Liver (tissue), 3 donors: ENCODE results near the gene UBAP1L.

Experiments used
- JUND ChIP-seq, 2 donors: IDR thresholded peaks; 2 replicates each; pipeline ENCODE4 v1.6.1; 2016; ENCODE audit warnings: antibody characterized with exemption in 2 of 2
- TF ChIP-seq, protein P1 (sequence below): IDR thresholded peaks from 2 replicates; pipeline ENCODE4 v1.6.1; 2016; ENCODE audit warnings: antibody characterized with exemption
- TF ChIP-seq, protein P2 (sequence below): fragments of 150-350 bp; IDR thresholded peaks from 2 replicates; pipeline ENCODE4 v1.5.1; 2017; ENCODE audit warnings: improper control_type of control experiment, low read depth, low read length; ENCODE audit not compliant: missing input control
- TF ChIP-seq, protein P3 (sequence below): IDR thresholded peaks from 2 replicates; pipeline ENCODE4 v1.6.1; 2016; ENCODE audit warnings: antibody characterized with exemption
- donor health status: healthy.
- donor health status: healthy.

DNA sequence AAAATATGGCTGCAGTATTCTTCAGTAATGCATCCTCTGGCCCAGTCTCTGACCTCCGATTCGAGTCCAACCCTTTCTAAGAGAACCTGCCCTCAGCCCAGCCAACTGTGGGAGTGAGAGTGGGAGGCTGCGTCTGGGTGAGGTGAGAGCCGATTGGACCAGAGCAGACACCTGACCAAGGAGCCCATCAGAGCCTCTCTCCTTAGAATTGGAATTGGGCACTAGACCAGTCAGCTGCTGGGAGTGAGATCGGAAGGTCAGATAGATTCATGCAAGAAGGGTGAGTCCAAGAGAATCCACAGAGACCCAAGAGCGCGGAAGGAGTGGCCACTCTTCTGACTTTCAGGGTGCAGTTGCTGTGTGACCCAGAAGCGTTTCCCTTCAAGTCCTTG is 57.5 kb downstream of the UBAP1L start:
- TF ChIP-seq, protein P1, sequence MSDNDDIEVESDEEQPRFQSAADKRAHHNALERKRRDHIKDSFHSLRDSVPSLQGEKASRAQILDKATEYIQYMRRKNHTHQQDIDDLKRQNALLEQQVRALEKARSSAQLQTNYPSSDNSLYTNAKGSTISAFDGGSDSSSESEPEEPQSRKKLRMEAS, result no peak
- TF ChIP-seq, protein P2, sequence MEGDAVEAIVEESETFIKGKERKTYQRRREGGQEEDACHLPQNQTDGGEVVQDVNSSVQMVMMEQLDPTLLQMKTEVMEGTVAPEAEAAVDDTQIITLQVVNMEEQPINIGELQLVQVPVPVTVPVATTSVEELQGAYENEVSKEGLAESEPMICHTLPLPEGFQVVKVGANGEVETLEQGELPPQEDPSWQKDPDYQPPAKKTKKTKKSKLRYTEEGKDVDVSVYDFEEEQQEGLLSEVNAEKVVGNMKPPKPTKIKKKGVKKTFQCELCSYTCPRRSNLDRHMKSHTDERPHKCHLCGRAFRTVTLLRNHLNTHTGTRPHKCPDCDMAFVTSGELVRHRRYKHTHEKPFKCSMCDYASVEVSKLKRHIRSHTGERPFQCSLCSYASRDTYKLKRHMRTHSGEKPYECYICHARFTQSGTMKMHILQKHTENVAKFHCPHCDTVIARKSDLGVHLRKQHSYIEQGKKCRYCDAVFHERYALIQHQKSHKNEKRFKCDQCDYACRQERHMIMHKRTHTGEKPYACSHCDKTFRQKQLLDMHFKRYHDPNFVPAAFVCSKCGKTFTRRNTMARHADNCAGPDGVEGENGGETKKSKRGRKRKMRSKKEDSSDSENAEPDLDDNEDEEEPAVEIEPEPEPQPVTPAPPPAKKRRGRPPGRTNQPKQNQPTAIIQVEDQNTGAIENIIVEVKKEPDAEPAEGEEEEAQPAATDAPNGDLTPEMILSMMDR, result no peak
- TF ChIP-seq, protein P3, sequence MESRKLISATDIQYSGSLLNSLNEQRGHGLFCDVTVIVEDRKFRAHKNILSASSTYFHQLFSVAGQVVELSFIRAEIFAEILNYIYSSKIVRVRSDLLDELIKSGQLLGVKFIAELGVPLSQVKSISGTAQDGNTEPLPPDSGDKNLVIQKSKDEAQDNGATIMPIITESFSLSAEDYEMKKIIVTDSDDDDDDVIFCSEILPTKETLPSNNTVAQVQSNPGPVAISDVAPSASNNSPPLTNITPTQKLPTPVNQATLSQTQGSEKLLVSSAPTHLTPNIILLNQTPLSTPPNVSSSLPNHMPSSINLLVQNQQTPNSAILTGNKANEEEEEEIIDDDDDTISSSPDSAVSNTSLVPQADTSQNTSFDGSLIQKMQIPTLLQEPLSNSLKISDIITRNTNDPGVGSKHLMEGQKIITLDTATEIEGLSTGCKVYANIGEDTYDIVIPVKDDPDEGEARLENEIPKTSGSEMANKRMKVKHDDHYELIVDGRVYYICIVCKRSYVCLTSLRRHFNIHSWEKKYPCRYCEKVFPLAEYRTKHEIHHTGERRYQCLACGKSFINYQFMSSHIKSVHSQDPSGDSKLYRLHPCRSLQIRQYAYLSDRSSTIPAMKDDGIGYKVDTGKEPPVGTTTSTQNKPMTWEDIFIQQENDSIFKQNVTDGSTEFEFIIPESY, result no peak
- no peak for TF ChIP-seq JUND (IDR thresholded peaks at IDR 0.05)
